GM13977 (cell line): ENCODE measurements around the gene LCE2D.
"Not testable (repeated sequence)": the region's sequence is repeated elsewhere in the genome, so short reads cannot be mapped to it uniquely, and the experiment has no call there.

Experiments
- DNase-seq: peaks from one replicate; pipeline ENCODE4 v3.0.0; 2012; ENCODE audit warnings: low spot score
- CTCF ChIP-seq: IDR thresholded peaks from 2 replicates; pipeline ENCODE4 v1.5.1; 2012; ENCODE audit warnings: mild to moderate bottlenecking, control low read depth; ENCODE audit not compliant: insufficient read depth; ENCODE audit errors: extremely low read depth, missing control alignments
- in situ Hi-C: fragments of 300-500 bp; cut with MboI; formaldehyde crosslinking; loops from one replicate; pipeline ENCODE4 v1.12.0; 2022; ENCODE audit warnings: low sequenced_read_pairs, low pct_unique_long_range_greater_than_20kb, mixed read lengths, inconsistent platforms; ENCODE audit not compliant: unreplicated experiment

The LCE2D gene

GRCh38 chr1:152683846-152684245 is 20.7 kb downstream of the LCE2D start:
- in situ Hi-C loops, result no loop called here
- DNase-seq, result no peak
- TF ChIP-seq CTCF, result no peak

GRCh38 chr1:152685823-152686222 is 22.6 kb downstream of the LCE2D start, which contains the start of gene LCE2B:
TSS of gene LCE2B (plus strand) at chr1:152686123. CDS start at chr1:152686844, 721 bp downstream.
- in situ Hi-C loops, DNase-seq: not testable (repeated sequence)

- no peak for DNase-seq
- TF ChIP-seq CTCF, result no peak
- in situ Hi-C loops, result no loop called here
Measured at GRCh38 chr1:152697701-152698600, 34.8 kb downstream of the LCE2D start, which contains the start of gene LCE2A. TSS of gene LCE2A (plus strand) at chr1:152698345. CDS start at chr1:152698902, 557 bp downstream.

GRCh38 chr1:152699746-152700145 is 36.6 kb downstream of the LCE2D start:
- in situ Hi-C loops, result no loop called here
- no peak for TF ChIP-seq CTCF
- DNase-seq, result no peak

- no peak for TF ChIP-seq CTCF
- DNase-seq, result no peak
- in situ Hi-C loops, result no loop called here
Measured at GRCh38 chr1:152707860-152708259, 44.7 kb downstream of the LCE2D start, which contains the start of gene LCE4A. TSS of gene LCE4A (plus strand) at chr1:152708160. CDS start at chr1:152709076, 916 bp downstream.
